GM12878 (cell line): ENCODE results near the gene TNIP3. TPM values are rescaled to one million over a fixed set of nuclear protein-coding genes. Genes with fewer than 3 reads are reported as not detected.

Experiments used
- ATAC-seq: fragments of 200-7000 bp; cut with Tn5 transposase; 3 replicates; pipeline ENCODE4 v1.9.1; 2020; ENCODE audit warnings: mild to moderate bottlenecking, moderate library complexity
- BruUV-seq: library from RNA; stranded (reverse); fragments of 400-500 nt; replicated peaks from 2 replicates; lab custom pipeline; 2021; lab: Mats Ljungman, UMichigan
- CTCF ChIA-PET: fragments of 300-600 bp; sonication (Branson Sonifier 250); formaldehyde crosslinking; extraction: SDS; loops from one replicate; lab custom pipeline; 2021; ENCODE audit warnings: inconsistent platforms; lab: Yijun Ruan, JAX
- POLR2A ChIA-PET: fragments of 350-600 bp; formaldehyde crosslinking; extraction: SDS; loops from one replicate; lab custom pipeline; 2021; ENCODE audit warnings: inconsistent platforms; lab: Charles Lee
- RAD21 ChIA-PET: fragments of 300-600 bp; sonication (Branson Sonifier 250); formaldehyde crosslinking; loops from one replicate; lab custom pipeline; 2023; ENCODE audit warnings: antibody characterized with exemption; ENCODE audit not compliant: unreplicated experiment; lab: Charles Lee
- SMC1A ChIA-PET: fragments of 300-600 bp; sonication (Branson Sonifier 250); formaldehyde crosslinking; loops from one replicate; lab custom pipeline; 2023; ENCODE audit not compliant: unreplicated experiment, uncharacterized antibody; lab: Charles Lee
- DNase-seq: peaks from one replicate; pipeline ENCODE4 v3.0.0-alpha.2; 2011; ENCODE audit warnings: low read depth, low spot score
- FAIRE-seq: peaks from 3 replicates; lab custom pipeline; 2011; peaks lifted over from hg19 to GRCh38; lab: Jason Lieb, UNC
- H2AFZ ChIP-seq: 2 replicates; pipeline ENCODE4 v1.6.0; 2011; ENCODE audit warnings: low read depth, low read length, control low read depth; ENCODE audit not compliant: control insufficient read depth
- H3K27ac ChIP-seq: 2 replicates; pipeline ENCODE4 v1.5.1; 2011; ENCODE audit warnings: control low read depth; ENCODE audit not compliant: control insufficient read depth, insufficient read depth
- H3K27me3 ChIP-seq, 2 experiments: replicated peaks in 1 of 2; 2 replicates each; pipeline versions ENCODE4 v1.6.0 to v1.6.1; 2011; ENCODE audit warnings: low read length in 1 of 2; ENCODE audit not compliant: control insufficient read depth in 2 of 2, insufficient read depth in 2 of 2
- H3K36me3 ChIP-seq, 2 experiments: 2 replicates each; pipeline ENCODE4 v1.5.1; 2011; ENCODE audit warnings: low read length in 1 of 2; ENCODE audit not compliant: control insufficient read depth in 2 of 2, insufficient read depth in 2 of 2
- H3K4me1 ChIP-seq: 2 replicates; pipeline ENCODE4 v1.6.1; 2011; ENCODE audit warnings: mild to moderate bottlenecking, low read length, moderate library complexity, mixed read lengths; ENCODE audit not compliant: control insufficient read depth, insufficient read depth
- H3K4me2 ChIP-seq: 2 replicates; pipeline ENCODE4 v1.6.0; 2011; ENCODE audit warnings: control low read depth; ENCODE audit not compliant: control insufficient read depth, insufficient read depth
- H3K4me3 ChIP-seq: fragments of 200-600 bp; sonication (generic); 2 replicates; pipeline ENCODE4 v1.5.1; 2016
- H3K79me2 ChIP-seq: 2 replicates; pipeline ENCODE4 v1.6.0; 2011; ENCODE audit warnings: low read length; ENCODE audit not compliant: control insufficient read depth, insufficient read depth
- H3K9ac ChIP-seq: 2 replicates; pipeline ENCODE4 v1.8.0; 2011; ENCODE audit warnings: low read length, control low read depth, mixed read lengths; ENCODE audit not compliant: control insufficient read depth, insufficient read depth
- H3K9me3 ChIP-seq: replicated peaks from 3 replicates; pipeline ENCODE4 v1.5.1; 2011; ENCODE audit warnings: mild to moderate bottlenecking, low read length; ENCODE audit not compliant: control insufficient read depth, insufficient read depth
- H4K20me1 ChIP-seq: 2 replicates; pipeline ENCODE4 v1.6.0; 2011; ENCODE audit not compliant: control insufficient read depth, insufficient read depth
- ATF2 ChIP-seq: IDR thresholded peaks from 2 replicates; pipeline ENCODE4 v1.6.1; 2012; ENCODE audit warnings: low read length, inconsistent platforms
- BCL11A ChIP-seq: IDR thresholded peaks from 2 replicates; pipeline ENCODE4 v1.6.1; 2011; ENCODE audit warnings: low read depth, low read length
- CHD1 ChIP-seq: IDR thresholded peaks from 2 replicates; pipeline ENCODE4 v1.6.1; 2012; ENCODE audit warnings: low read depth, low read length, improper control_type of control experiment
- JUNB ChIP-seq: IDR thresholded peaks from 2 replicates; pipeline ENCODE4 v1.6.1; 2016; ENCODE audit warnings: antibody characterized with exemption, mild to moderate bottlenecking
- KAT2A ChIP-seq: conservative IDR thresholded peaks from 2 replicates; pipeline ENCODE4 v1.6.1; 2011; ENCODE audit warnings: low read depth, low read length; ENCODE audit not compliant: control insufficient read depth
- NR2C1 ChIP-seq: fragments of 450-650 bp; IDR thresholded peaks from 2 replicates; pipeline ENCODE4 v1.6.1; 2017; ENCODE audit warnings: antibody characterized with exemption, mild to moderate bottlenecking, moderate library complexity
- NRF1 ChIP-seq: conservative IDR thresholded peaks from 2 replicates; pipeline ENCODE4 v1.6.1; 2011; ENCODE audit warnings: mild to moderate bottlenecking, low read depth, low read length, improper control_type of control experiment
- POU2F2 ChIP-seq: IDR thresholded peaks from 3 replicates; pipeline ENCODE4 v1.6.1; 2011; ENCODE audit warnings: low read depth, mild to moderate bottlenecking, low read length, borderline replicate concordance
- RELB ChIP-seq: fragments of 450-650 bp; IDR thresholded peaks from 2 replicates; pipeline ENCODE4 v1.6.1; 2017; ENCODE audit warnings: low read depth, mild to moderate bottlenecking, moderate library complexity
- SMAD1 ChIP-seq: fragments of 450-650 bp; IDR thresholded peaks from 2 replicates; pipeline ENCODE4 v1.6.1; 2018; ENCODE audit warnings: mild to moderate bottlenecking, low read depth; ENCODE audit not compliant: partially characterized antibody
- WGBS: methylation state at CpG from one replicate; pipeline ENCODE4 v1.1.6; 2016; ENCODE audit warnings: low lambda C conversion rate; ENCODE audit not compliant: insufficient replicate concordance, insufficient coverage; ENCODE audit errors: missing lambda C conversion rate; 5-methylcytosine and 5-hydroxymethylcytosine counted together
- in situ Hi-C: fragments of 300-500 bp; cut with MboI; formaldehyde crosslinking; loops from 9 replicates; pipeline ENCODE4 v1.14.3; 2018; ENCODE audit warnings: mixed read lengths
- intact Hi-C: fragments of 100-400 bp; cut with micrococcal nuclease; formaldehyde crosslinking; loops from one replicate; pipeline ENCODE4 v1.14.2; 2022; ENCODE audit not compliant: unreplicated experiment
- polyA plus RNA-seq, 11 experiments: library from polyadenylated mRNA; depleted of rRNA in 4 of 11; unstranded in 6 of 11; stranded (reverse) in 5 of 11; fragments of >200 nt; fragmentation: Nextera tagmentation in 4 of 11; fragmentation: Illumina TruSeq in 1 of 11; extraction: Ambion mirVana in 4 of 11; extraction: Trizol in 1 of 11; gene quantifications; 1 replicate in 1 of 11; 2 replicates in 10 of 11; pipeline versions ENCODE4 v1.2.1 to v1.2.3, GENCODE V29; 2011 to 2016; ENCODE audit warnings: inconsistent platforms in 2 of 11, missing spikeins in 2 of 11, low read depth in 1 of 11
- total RNA-seq, 4 experiments: library from RNA; depleted of rRNA in 3 of 4; stranded (reverse); fragments of >200 nt in 3 of 4; fragmentation: Illumina TruSeq in 1 of 4; extraction: Trizol in 1 of 4; gene quantifications; 2 replicates each; pipeline versions ENCODE4 v1.2.1 to v1.2.3, GENCODE V29; 2013 to 2021
- TF ChIP-seq, protein P1 (sequence below): fragments of 450-650 bp; IDR thresholded peaks from 2 replicates; pipeline ENCODE4 v1.6.1; 2017; ENCODE audit warnings: mild to moderate bottlenecking, moderate library complexity
- TF ChIP-seq, protein P2 (sequence below): fragments of 150-350 bp; IDR thresholded peaks from 2 replicates; pipeline ENCODE4 v1.6.1; 2016; ENCODE audit warnings: low read depth, low read length

The TNIP3 gene
- total and polyA plus RNA-seq, 10 of the 15 experiments (the other 5 are each of a cell fraction or from before 2014, with no cell fraction given): 0.21 to 1.4 (median 0.67) TPM

DNA sequence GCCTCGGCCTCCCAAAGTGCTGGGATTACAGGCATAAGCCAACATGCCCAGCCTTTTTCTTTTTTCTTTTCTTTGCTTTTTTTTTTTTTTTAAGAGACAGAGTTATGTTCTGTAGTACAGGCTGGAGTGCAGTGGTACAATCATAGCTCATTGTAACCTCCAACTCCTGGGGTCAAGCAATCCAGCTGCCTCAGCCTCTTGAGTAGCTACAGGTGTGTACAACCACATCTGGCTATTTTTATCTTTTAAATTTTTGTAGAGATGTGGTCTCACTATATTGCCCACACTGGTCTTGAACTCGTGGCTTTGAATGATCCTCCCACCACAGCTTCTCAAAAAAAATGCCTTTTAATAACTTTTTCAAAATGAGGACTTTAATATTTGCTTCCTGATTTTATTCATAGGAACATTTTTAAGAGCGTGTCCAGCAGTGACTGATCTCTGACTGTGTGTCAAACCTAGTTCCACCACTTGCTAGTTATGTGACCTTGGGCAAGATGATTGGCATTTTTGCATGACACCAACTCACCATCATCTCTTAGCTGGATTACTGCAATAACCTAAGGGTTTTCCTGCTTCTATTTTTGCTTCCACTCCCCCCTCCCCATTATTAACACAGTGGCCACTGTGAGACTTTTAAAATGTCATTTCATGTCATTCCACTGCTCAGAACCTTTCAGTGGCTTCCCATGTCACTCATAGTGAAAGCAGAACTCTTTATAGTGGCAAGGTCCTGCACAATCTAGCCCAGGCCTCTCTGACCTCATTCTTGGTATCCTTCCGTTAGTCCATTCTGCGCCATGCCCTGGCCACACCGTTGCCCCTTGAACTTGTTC is 4.5 kb upstream of the TNIP3 start:
- Histone ChIP-seq H3K79me2 (no peaks in the 10 kb centered on the region), H3K9me3 (no peaks in the 10 kb centered on the region), H4K20me1 (no peaks in the 10 kb centered on the region), H2AFZ (no peak overlapping the region), H3K4me3 (no peak overlapping the region), H3K27me3 (no peaks in the 10 kb centered on the region), H3K4me1 (peaks cover 18% of the 10 kb centered on the region), H3K27ac (no peak overlapping the region), H3K9ac (no peak overlapping the region), H3K4me2 (peak overlapping the region; percentile 41), H3K36me3 (no peaks in the 10 kb centered on the region)
- DNase-seq: peak; percentile 71
- ATAC-seq: peak; percentile 97
- SMC1A ChIA-PET: interaction anchor here (1.0 kb wide), 1 partner anchor 34 kb away, joined by 3 read pairs; no protein-coding TSS in a partner anchor
- CTCF ChIA-PET: interaction anchor here (0.7 to 1.7 kb wide), 2 partner anchors 8 to 24 kb away, joined by 3 to 4 read pairs; no protein-coding TSS in a partner anchor
- peak; percentile 76 for FAIRE-seq
- POLR2A ChIA-PET: interaction anchor here (0.6 kb wide), 1 partner anchor 135 kb away, joined by 6 read pairs; no protein-coding TSS in a partner anchor
- intact Hi-C loops (no loop called here), in situ Hi-C loops (no loop called here)
- RAD21 ChIA-PET: interaction anchor here (3.5 kb wide), 1 partner anchor 32 kb away, joined by 13 read pairs; no protein-coding TSS in a partner anchor
- 10% methylated on average over 6 of the region's 6 CpGs for WGBS
- BruUV-seq: no TSS peak
- TF ChIP-seq NRF1 (no peak), RELB (peak; percentile 45; the same call in 1 of the 2 replicates), KAT2A (no peak), BCL11A (peak; percentile 95), ATF2 (peak; percentile 95), JUNB (peak; percentile 95), SMAD1 (no peak), NR2C1 (peak; percentile 39), POU2F2 (peak; percentile 20; the same call in 1 of the 3 replicates), CHD1 (no peak)
- TF ChIP-seq, protein P1, sequence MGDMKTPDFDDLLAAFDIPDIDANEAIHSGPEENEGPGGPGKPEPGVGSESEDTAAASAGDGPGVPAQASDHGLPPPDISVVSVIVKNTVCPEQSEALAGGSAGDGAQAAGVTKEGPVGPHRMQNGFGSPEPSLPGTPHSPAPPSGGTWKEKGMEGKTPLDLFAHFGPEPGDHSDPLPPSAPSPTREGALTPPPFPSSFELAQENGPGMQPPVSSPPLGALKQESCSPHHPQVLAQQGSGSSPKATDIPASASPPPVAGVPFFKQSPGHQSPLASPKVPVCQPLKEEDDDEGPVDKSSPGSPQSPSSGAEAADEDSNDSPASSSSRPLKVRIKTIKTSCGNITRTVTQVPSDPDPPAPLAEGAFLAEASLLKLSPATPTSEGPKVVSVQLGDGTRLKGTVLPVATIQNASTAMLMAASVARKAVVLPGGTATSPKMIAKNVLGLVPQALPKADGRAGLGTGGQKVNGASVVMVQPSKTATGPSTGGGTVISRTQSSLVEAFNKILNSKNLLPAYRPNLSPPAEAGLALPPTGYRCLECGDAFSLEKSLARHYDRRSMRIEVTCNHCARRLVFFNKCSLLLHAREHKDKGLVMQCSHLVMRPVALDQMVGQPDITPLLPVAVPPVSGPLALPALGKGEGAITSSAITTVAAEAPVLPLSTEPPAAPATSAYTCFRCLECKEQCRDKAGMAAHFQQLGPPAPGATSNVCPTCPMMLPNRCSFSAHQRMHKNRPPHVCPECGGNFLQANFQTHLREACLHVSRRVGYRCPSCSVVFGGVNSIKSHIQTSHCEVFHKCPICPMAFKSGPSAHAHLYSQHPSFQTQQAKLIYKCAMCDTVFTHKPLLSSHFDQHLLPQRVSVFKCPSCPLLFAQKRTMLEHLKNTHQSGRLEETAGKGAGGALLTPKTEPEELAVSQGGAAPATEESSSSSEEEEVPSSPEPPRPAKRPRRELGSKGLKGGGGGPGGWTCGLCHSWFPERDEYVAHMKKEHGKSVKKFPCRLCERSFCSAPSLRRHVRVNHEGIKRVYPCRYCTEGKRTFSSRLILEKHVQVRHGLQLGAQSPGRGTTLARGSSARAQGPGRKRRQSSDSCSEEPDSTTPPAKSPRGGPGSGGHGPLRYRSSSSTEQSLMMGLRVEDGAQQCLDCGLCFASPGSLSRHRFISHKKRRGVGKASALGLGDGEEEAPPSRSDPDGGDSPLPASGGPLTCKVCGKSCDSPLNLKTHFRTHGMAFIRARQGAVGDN: no peak
- TF ChIP-seq, protein P2, sequence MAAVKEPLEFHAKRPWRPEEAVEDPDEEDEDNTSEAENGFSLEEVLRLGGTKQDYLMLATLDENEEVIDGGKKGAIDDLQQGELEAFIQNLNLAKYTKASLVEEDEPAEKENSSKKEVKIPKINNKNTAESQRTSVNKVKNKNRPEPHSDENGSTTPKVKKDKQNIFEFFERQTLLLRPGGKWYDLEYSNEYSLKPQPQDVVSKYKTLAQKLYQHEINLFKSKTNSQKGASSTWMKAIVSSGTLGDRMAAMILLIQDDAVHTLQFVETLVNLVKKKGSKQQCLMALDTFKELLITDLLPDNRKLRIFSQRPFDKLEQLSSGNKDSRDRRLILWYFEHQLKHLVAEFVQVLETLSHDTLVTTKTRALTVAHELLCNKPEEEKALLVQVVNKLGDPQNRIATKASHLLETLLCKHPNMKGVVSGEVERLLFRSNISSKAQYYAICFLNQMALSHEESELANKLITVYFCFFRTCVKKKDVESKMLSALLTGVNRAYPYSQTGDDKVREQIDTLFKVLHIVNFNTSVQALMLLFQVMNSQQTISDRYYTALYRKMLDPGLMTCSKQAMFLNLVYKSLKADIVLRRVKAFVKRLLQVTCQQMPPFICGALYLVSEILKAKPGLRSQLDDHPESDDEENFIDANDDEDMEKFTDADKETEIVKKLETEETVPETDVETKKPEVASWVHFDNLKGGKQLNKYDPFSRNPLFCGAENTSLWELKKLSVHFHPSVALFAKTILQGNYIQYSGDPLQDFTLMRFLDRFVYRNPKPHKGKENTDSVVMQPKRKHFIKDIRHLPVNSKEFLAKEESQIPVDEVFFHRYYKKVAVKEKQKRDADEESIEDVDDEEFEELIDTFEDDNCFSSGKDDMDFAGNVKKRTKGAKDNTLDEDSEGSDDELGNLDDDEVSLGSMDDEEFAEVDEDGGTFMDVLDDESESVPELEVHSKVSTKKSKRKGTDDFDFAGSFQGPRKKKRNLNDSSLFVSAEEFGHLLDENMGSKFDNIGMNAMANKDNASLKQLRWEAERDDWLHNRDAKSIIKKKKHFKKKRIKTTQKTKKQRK: no peak
